HAP-1 (cell line): ENCODE results near the gene ZBTB20.

Experiments used
- DNase-seq, 2 experiments: peaks; one replicate each; pipeline ENCODE4 v3.0.0-alpha.2; 2016 to 2020; ENCODE audit warnings: low spot score in 2 of 2
- H3K27me3 ChIP-seq: fragments of 250-450 bp; sonication (Bioruptor Pico); 2 replicates; pipeline ENCODE4 v1.5.1; 2020; ENCODE audit warnings: low read depth, mild to moderate bottlenecking, moderate library complexity
- H3K36me3 ChIP-seq: fragments of 250-450 bp; sonication (Bioruptor Pico); replicated peaks from 2 replicates; pipeline ENCODE4 v1.5.1; 2020; ENCODE audit warnings: mild to moderate bottlenecking
- H3K4me1 ChIP-seq: fragments of 250-450 bp; sonication (Bioruptor Pico); 2 replicates; pipeline ENCODE4 v1.5.1; 2020; ENCODE audit warnings: mild to moderate bottlenecking
- H3K4me3 ChIP-seq: fragments of 250-450 bp; sonication (Bioruptor Pico); 2 replicates; pipeline ENCODE4 v1.5.1; 2020; ENCODE audit warnings: mild to moderate bottlenecking, moderate library complexity
- H3K9me3 ChIP-seq: fragments of 250-450 bp; sonication (Bioruptor Pico); 2 replicates; pipeline ENCODE4 v1.5.1; 2020; ENCODE audit warnings: mild to moderate bottlenecking, moderate library complexity
- in situ Hi-C: fragments of 300-500 bp; cut with MboI; formaldehyde crosslinking; loops from 3 replicates; pipeline ENCODE4 v1.14.3; 2020; ENCODE audit warnings: low sequenced_read_pairs, inconsistent platforms, mixed read lengths

The ZBTB20 gene

GRCh38 chr3:114498539-114499370, 648.3 kb downstream of the ZBTB20 start:
- DNase-seq = peak; percentile 92 to 98
- no peak overlapping the region for H3K4me3 ChIP-seq

GRCh38 chr3:114496874-114497273, 650.2 kb downstream of the ZBTB20 start:
- H3K27me3 ChIP-seq = no peaks in the 10 kb centered on the region
- H3K36me3 ChIP-seq = no peaks in the 10 kb centered on the region
- no peaks in the 10 kb centered on the region for H3K9me3 ChIP-seq
- in situ Hi-C loops = no loop called here
- H3K4me1 ChIP-seq = peaks cover 28% of the 10 kb centered on the region
- no peak overlapping the region for H3K4me3 ChIP-seq
- DNase-seq = peak in 1 of 2 experiments; percentile 25

More at GRCh38 chr3:114498539-114499370, 648.3 kb downstream of the ZBTB20 start:
- in situ Hi-C loops = no loop called here
- Histone ChIP-seq H3K4me1 (peaks cover 28% of the 10 kb centered on the region), H3K9me3 (no peaks in the 10 kb centered on the region), H3K27me3 (no peaks in the 10 kb centered on the region), H3K36me3 (no peaks in the 10 kb centered on the region)

- Histone ChIP-seq H3K4me3 (no peak overlapping the region), H3K4me1 (peaks cover 28% of the 10 kb centered on the region), H3K9me3 (no peaks in the 10 kb centered on the region), H3K36me3 (no peaks in the 10 kb centered on the region), H3K27me3 (no peaks in the 10 kb centered on the region)
- in situ Hi-C loops = no loop called here
- no peak for DNase-seq
Observed at GRCh38 chr3:114496466-114496865, 650.6 kb downstream of the ZBTB20 start.

- peak in 1 of 2 experiments; percentile 8 for DNase-seq
- Histone ChIP-seq H3K36me3 (no peaks in the 10 kb centered on the region), H3K4me3 (no peak overlapping the region), H3K4me1 (peaks cover 28% of the 10 kb centered on the region), H3K9me3 (no peaks in the 10 kb centered on the region), H3K27me3 (no peaks in the 10 kb centered on the region)
- in situ Hi-C loops = no loop called here
Observed at GRCh38 chr3:114496021-114496434, 651.1 kb downstream of the ZBTB20 start.

- H3K4me1 ChIP-seq = peaks cover 23% of the 10 kb centered on the region
- no peaks in the 10 kb centered on the region for H3K9me3 ChIP-seq
- in situ Hi-C loops = no loop called here
- no peaks in the 10 kb centered on the region for H3K27me3 ChIP-seq
- DNase-seq = no peak
- no peaks in the 10 kb centered on the region for H3K36me3 ChIP-seq
- H3K4me3 ChIP-seq = no peak overlapping the region
Observed at GRCh38 chr3:114494498-114494897, 652.6 kb downstream of the ZBTB20 start.

- H3K4me1 ChIP-seq = no peaks in the 10 kb centered on the region; the same call in 1 of the 2 replicates
- no peak overlapping the region for H3K4me3 ChIP-seq
- in situ Hi-C loops = no loop called here
- H3K9me3 ChIP-seq = no peaks in the 10 kb centered on the region
- H3K27me3 ChIP-seq = no peaks in the 10 kb centered on the region
- no peak for DNase-seq
- H3K36me3 ChIP-seq = no peaks in the 10 kb centered on the region
Observed at GRCh38 chr3:114490829-114491228, 656.3 kb downstream of the ZBTB20 start.

- no peak for DNase-seq
- Histone ChIP-seq H3K27me3 (no peaks in the 10 kb centered on the region), H3K9me3 (no peaks in the 10 kb centered on the region), H3K36me3 (no peaks in the 10 kb centered on the region), H3K4me3 (no peak overlapping the region), H3K4me1 (peaks cover 7% of the 10 kb centered on the region)
- in situ Hi-C loops = no loop called here
Observed at GRCh38 chr3:114487502-114487901, 659.6 kb downstream of the ZBTB20 start.

- H3K4me3 ChIP-seq = no peak overlapping the region
- peaks cover 7% of the 10 kb centered on the region for H3K4me1 ChIP-seq
- no peaks in the 10 kb centered on the region for H3K9me3 ChIP-seq
- no peaks in the 10 kb centered on the region for H3K27me3 ChIP-seq
- no peak for DNase-seq
- in situ Hi-C loops = no loop called here
- no peaks in the 10 kb centered on the region for H3K36me3 ChIP-seq
Observed at GRCh38 chr3:114484919-114485318, 662.2 kb downstream of the ZBTB20 start.

- H3K4me1 ChIP-seq = peaks cover 7% of the 10 kb centered on the region
- in situ Hi-C loops = no loop called here
- no peak for DNase-seq
- H3K36me3 ChIP-seq = no peaks in the 10 kb centered on the region
- no peaks in the 10 kb centered on the region for H3K27me3 ChIP-seq
- no peaks in the 10 kb centered on the region for H3K9me3 ChIP-seq
- no peak overlapping the region for H3K4me3 ChIP-seq
Observed at GRCh38 chr3:114481113-114481512, 666.0 kb downstream of the ZBTB20 start.

GRCh38 chr3:114480442-114480841, 666.6 kb downstream of the ZBTB20 start:
- Histone ChIP-seq H3K27me3 (no peaks in the 10 kb centered on the region), H3K4me1 (peaks cover 7% of the 10 kb centered on the region), H3K4me3 (no peak overlapping the region), H3K9me3 (no peaks in the 10 kb centered on the region), H3K36me3 (no peaks in the 10 kb centered on the region)
- in situ Hi-C loops = no loop called here
- DNase-seq = no peak

GRCh38 chr3:114478801-114479200, 668.3 kb downstream of the ZBTB20 start:
- Histone ChIP-seq H3K4me1 (peaks cover under 1% of the 10 kb centered on the region; the same call in 1 of the 2 replicates), H3K36me3 (no peaks in the 10 kb centered on the region), H3K27me3 (no peaks in the 10 kb centered on the region), H3K4me3 (no peak overlapping the region), H3K9me3 (no peaks in the 10 kb centered on the region)
- no peak for DNase-seq
- in situ Hi-C loops = no loop called here

GRCh38 chr3:114476511-114476910, 670.6 kb downstream of the ZBTB20 start:
- H3K36me3 ChIP-seq = no peaks in the 10 kb centered on the region
- no peak overlapping the region for H3K4me3 ChIP-seq
- in situ Hi-C loops = no loop called here
- DNase-seq = no peak
- H3K9me3 ChIP-seq = no peaks in the 10 kb centered on the region
- H3K4me1 ChIP-seq = no peaks in the 10 kb centered on the region
- H3K27me3 ChIP-seq = no peaks in the 10 kb centered on the region

- in situ Hi-C loops = no loop called here
- Histone ChIP-seq H3K36me3 (no peaks in the 10 kb centered on the region), H3K4me1 (no peaks in the 10 kb centered on the region), H3K27me3 (no peaks in the 10 kb centered on the region), H3K4me3 (no peak overlapping the region), H3K9me3 (no peaks in the 10 kb centered on the region)
- no peak for DNase-seq
Observed at GRCh38 chr3:114471478-114471877, 675.6 kb downstream of the ZBTB20 start.

- H3K4me3 ChIP-seq = no peak overlapping the region
- peaks cover 10% of the 10 kb centered on the region for H3K4me1 ChIP-seq
- H3K9me3 ChIP-seq = no peaks in the 10 kb centered on the region
- DNase-seq = no peak
- no peaks in the 10 kb centered on the region for H3K27me3 ChIP-seq
- H3K36me3 ChIP-seq = no peaks in the 10 kb centered on the region
- in situ Hi-C loops = no loop called here
Observed at GRCh38 chr3:114469070-114469469, 678.0 kb downstream of the ZBTB20 start.
